HG03108 (cell line): ENCODE measurements around the gene PROP1.
A peak's percentile ranks its signal among the peaks of the same experiment; 100 is the strongest.
"Not testable (repeated sequence)": the region's sequence is repeated elsewhere in the genome, so short reads cannot be mapped to it uniquely, and the experiment has no call there.

ENCODE experiments used
- ATAC-seq: cut with Tn5 transposase; IDR thresholded peaks from one replicate; pipeline ENCODE4 v1.9.1; 2021; ENCODE audit warnings: moderate library complexity; ENCODE audit not compliant: unreplicated experiment

PROP1 gene

GRCh38 chr5:177982956-177983355 is 13.1 kb downstream of the PROP1 start:
- no peak for ATAC-seq

GRCh38 chr5:177982072-177982727 is 13.8 kb downstream of the PROP1 start:
- no peak for ATAC-seq

- ATAC-seq, result no peak
These were observed 14.6 kb downstream of the PROP1 start for GRCh38 chr5:177981296-177982071.

- no peak for ATAC-seq
These were observed 15.3 kb downstream of the PROP1 start for GRCh38 chr5:177980743-177981151.

DNA sequence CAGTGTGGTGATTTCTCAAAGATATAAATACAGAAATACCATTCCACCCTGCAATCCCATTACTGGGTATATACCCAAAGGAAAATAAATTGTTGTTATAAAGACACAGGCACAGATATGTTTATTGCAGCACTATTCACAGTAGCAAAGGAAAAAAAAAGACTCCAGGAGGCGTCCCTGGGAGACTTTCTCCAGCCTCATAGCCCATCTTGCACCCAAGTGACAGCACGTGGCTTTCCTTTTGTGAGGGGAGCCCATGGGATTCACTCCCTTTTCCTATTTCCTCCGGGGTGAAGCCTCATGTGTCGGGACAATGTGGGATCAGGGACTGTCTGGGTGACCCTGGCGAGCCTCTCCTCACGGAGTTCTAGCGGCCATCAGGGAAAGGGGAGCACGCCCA is 18.4 kb downstream of the PROP1 start:
- ATAC-seq, result not testable (repeated sequence)

DNA sequence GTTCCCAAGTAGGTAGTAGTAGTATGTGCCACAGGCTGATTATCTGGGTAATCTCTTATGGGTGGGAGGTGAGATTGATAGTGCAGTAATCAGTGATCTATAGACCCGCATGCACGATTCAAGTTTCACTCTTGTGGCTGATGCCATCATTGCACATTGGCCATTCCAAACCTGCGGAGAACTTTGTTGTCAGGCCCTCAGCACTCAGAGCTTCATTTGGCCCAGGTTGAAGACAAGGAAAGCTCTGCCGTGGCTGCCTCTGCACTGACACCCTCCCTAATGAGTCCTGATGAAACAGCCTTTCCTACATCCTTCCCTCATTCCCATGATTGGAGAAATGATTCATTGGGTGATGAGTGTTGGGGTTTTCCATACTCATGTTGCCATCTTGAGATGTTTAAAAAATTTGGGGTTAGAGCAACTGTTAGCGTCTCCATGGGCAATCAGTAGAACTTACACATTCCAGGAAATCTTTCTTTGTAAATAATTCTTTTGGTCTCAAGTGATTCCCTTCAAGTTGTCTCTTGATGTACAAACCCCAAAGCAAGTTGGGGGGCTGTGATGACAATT is 22.9 kb downstream of the PROP1 start:
- ATAC-seq, result no peak

GRCh38 chr5:177972613-177973012 is 23.4 kb downstream of the PROP1 start:
- ATAC-seq, result no peak

DNA sequence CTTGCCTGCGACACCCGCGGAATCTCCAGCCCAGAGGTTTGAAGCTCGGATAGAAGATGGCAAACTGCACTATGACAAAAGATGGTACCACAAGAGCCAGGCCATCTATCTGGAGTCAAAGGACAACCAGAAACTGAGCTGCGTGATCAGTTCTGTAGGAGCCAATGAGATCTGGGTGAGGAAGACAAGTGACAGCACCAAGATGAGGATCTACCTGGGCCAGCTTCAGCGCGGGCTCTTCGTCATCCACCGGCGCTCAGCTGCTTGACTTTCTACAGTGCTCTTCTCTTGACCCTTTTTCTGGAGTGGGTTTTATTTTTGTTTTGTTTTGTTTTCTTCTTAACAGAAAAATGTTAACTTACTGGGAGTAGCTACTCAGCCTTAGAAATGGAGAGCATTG is 24.0 kb downstream of the PROP1 start:
- ATAC-seq, result not testable (repeated sequence)

DNA sequence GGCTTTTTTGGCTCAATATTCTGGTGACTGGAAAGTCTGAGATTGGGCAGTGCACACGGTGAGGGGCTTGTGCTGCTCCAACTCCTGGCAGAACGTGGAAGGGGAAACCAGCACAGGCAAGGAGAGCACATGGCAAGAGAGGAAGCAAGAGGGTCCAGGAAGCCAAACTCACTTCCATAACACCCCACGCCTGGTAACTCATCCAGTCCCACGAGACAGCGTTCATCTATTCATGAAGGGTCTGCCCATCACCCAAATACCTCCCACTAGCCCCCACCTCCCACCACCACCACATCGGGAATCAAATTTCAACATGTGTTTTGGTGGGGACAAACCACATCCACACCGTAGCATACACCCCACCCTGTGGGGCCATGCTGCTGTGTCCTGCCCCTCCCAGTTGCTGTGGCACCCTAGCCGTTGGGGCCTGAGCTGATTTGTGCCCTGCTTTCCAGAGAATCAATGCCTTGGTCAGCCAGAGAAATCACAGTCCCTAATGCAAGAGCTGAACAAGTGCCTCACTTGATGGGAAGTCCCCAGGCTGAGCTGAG is 27.3 kb downstream of the PROP1 start:
- ATAC-seq, result no peak

DNA sequence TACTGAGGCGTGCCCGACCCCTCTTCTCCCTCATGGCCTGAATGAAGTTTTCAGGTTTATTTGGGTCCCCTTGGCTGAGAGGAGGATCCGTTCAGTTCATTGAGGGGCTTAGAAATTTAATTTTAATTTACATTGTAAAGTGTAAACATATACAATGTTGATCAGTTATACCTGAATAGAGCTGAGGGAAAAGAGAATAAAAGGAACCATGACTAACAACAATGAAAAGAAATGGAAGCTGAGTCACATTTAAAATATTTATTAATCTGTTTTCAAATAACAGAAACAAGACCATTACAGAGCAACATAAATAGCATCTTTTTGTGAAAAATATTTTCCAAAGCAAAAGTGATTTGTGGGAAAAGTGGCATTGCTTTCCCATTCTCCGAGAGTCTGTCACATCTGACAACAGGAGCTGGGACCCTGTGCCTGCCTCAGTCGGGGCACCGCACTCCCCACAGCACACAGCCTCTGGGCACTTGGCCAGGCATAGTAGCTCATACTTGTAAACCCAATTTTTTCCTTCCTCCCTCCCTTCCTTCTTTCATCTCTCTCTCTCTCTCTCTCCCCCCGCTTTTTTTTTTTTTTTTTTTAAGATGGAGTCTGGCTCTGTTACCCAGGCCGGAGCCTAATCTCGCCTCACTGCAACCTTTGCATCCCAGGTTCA is 28.7 kb downstream of the PROP1 start:
- ATAC-seq, result no peak

- no peak for ATAC-seq
These were observed 29.2 kb downstream of the PROP1 start for GRCh38 chr5:177966839-177967166.

- ATAC-seq, result no peak
These were observed 29.8 kb downstream of the PROP1 start for GRCh38 chr5:177966009-177966838.

- ATAC-seq, result no peak
These were observed 31.6 kb downstream of the PROP1 start for GRCh38 chr5:177964471-177964870.

DNA sequence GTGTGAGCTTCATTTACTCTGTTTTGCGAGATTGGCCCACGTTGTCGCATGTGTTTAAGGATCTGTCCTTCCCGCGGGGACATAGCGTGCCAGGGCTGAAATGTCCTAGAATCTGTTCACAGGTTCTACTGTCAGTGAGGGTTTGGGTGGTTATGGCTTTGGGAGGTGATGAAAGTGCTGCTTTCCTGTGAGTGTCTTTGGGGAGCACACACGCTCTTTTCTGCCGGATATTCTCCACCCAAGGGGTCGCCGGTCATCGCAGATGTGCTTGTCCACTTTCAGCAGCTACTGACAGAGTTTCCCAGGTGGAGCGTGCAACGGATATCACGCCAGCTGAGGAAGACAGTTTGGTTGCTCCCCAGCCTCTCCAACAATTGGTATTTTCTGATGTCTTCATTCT is 32.1 kb downstream of the PROP1 start:
- ATAC-seq, result no peak

DNA sequence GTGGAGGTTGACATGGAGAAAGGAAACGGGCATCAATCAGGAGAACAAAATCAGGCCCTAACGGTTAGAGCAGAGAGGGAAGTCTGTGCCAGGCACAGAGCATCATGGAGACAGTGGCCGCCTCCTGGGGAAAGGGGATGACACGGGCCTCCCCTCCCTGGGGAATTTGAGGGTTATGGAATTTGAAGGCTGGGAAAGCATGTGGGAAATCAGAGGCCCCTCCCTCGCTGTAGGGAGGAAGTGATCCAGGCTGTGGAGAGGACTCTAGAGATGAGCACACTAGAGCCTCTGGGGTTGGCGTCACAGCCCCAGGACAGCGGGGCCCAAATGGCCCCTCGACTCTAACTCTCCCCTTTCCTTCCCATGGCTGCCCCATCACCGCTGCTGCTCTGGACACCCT is 36.7 kb downstream of the PROP1 start:
- no peak for ATAC-seq

- ATAC-seq, result no peak
These were observed 37.3 kb downstream of the PROP1 start for GRCh38 chr5:177958696-177959095.

DNA sequence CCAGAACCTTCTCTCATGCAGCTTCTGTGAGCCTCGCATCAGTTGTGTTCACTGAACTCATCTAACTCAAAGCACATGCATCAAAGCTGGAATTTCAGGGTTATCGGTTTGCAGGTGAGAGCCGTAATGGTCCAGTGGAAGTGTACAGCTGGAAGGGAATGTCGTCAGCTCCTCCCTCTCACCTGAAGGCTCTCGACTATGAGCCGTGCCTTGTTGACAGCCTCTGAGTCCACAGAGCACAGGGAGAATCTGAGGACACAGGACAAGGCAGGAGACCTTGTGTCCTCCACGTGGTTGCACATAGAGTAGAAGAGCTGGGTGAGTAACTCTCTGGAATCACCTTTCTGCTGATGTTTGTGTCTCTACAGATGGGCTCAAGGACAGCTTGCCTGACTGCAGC is 38.8 kb downstream of the PROP1 start:
- no peak for ATAC-seq

GRCh38 chr5:177953101-177953500 is 42.9 kb downstream of the PROP1 start:
- not testable (repeated sequence) for ATAC-seq

DNA sequence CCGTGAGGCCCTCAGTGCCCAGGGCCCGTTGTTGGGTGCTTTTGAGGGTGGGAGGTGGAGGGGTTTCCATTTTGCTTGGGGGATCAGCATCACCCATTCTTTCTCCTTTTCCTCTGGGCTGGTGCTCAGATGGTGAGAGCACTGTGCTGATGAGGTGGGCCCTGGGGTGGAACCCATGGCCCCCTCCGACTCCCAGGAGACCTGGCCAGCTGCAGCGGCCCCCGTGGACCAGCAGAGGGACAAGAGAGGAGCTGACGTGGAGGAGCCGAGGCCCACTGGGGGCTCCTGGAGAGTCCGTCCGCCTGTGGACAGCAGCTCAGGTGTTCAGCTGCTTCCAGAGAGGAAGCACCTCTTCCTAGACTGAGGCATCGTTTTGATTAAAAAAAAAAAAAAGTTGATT is 46.4 kb downstream of the PROP1 start:
- not testable (repeated sequence) for ATAC-seq

DNA sequence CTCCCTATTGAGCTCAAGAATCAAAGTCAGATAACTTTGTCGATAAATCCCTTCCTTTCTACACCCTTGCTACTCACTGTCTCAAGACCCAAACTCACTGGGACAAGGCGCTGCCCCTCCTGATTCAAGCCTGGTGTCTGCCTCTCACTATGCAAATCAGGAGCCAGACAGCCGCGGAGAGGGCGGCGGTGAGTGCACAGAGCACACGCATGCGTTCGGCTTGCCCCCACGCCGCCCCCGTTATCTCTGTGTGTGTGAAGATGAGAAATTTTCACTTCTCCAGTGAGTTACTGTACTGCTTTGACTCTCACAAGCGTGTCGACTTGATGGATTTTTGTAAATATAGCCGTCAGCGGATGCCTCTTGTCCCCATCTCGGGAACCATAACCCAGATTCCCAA is 47.0 kb downstream of the PROP1 start:
- ATAC-seq, result peak; percentile 53

DNA sequence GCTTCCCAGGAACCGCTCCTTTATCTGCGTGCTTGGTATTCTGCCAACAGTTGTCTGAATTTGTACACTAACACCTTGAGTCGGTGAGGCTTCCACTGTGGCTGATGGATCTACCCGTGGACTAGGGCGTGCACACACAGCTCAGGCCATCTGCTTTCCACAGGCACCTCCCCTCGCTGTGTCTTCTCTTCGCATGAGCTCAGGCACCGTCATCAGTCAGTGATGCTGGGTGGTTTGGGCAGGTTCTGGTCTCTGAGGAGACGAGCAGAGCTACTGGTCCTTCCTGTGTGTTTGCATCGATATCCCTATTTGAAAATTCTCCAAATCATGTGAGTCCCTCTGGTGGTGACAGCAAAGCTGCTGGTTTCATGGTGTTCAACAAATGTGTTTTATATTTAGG is 48.1 kb downstream of the PROP1 start:
- ATAC-seq, result not testable (repeated sequence)
